Activated CD8-positive, alpha-beta memory T cell treated with anti-CD3 and anti-CD28 coated beads, Interleukin-2, amount 10 ng/mL, durations not matched to agents 7 days and 5 days (primary cell): ENCODE results near the gene OR2AG1. TPM values are rescaled to one million over a fixed set of nuclear protein-coding genes. Genes with fewer than 3 reads are reported as not detected.
"Not testable (repeated sequence)": the region's sequence is repeated elsewhere in the genome, so short reads cannot be mapped to it uniquely, and the experiment has no call there.

Experiments used
- ATAC-seq: fragments of 150-1000 bp; cut with Tn5 transposase; one replicate; pipeline ENCODE4 v1.10.0; 2021; ENCODE audit warnings: moderate library complexity
- CTCF ChIA-PET: fragments of 350-600 bp; sonication (Branson Sonifier 250); formaldehyde crosslinking; loops from one replicate; lab custom pipeline; 2021; ENCODE audit warnings: antibody characterized with exemption; lab: Charles Lee
- DNase-seq: peaks from one replicate; pipeline ENCODE4 v3.0.0-alpha.2; 2020
- H3K27ac Mint-ChIP-seq: one replicate; pipeline ENCODE4 v1.8.0; 2021; ENCODE audit warnings: mild to moderate bottlenecking, mixed read lengths
- H3K27me3 Mint-ChIP-seq: one replicate; pipeline ENCODE4 v1.8.0; 2021; ENCODE audit warnings: mixed read lengths
- H3K36me3 Mint-ChIP-seq: one replicate; pipeline ENCODE4 v1.8.0; 2021; ENCODE audit warnings: mild to moderate bottlenecking, mixed read lengths
- H3K4me1 Mint-ChIP-seq: one replicate; pipeline ENCODE4 v1.8.0; 2021; ENCODE audit warnings: mixed read lengths
- H3K4me3 Mint-ChIP-seq: one replicate; pipeline ENCODE4 v1.8.0; 2021; ENCODE audit warnings: mild to moderate bottlenecking, moderate library complexity, mixed read lengths
- H3K9me3 Mint-ChIP-seq: one replicate; pipeline ENCODE4 v1.8.0; 2022; ENCODE audit warnings: low read depth, mixed read lengths
- total RNA-seq, 2 experiments: library from RNA; stranded (reverse); gene quantifications; one replicate each; pipeline ENCODE4 v1.2.3, GENCODE V29; 2021

Gene OR2AG1
- total RNA-seq, 2 experiments from 2014 or later = not detected

DNA sequence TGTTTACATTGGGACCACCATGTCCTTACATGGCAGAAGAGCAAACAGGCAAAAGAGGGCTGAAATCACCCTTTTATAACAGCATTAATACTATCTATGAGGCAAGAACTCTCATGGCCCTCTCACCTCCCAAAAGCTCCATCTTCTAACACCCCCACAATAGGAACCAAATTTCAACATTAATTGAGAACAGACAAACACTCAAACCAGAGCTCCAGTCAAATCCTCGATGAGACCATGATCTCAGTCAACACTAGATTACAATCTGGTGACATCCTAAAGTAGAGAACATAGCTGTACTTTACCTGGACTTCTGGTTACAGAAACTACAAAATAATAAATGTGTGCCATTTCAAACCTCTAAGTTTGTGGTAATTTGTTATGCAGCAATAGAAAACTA, 36.2 kb upstream of the OR2AG1 start:
- peaks cover 28% of the 10 kb centered on the region for H3K4me1 Mint-ChIP-seq
- H3K36me3 Mint-ChIP-seq = peaks cover 17% of the 10 kb centered on the region
- no peak for DNase-seq
- H3K27ac Mint-ChIP-seq = no peak overlapping the region
- no peaks in the 10 kb centered on the region for H3K27me3 Mint-ChIP-seq
- CTCF ChIA-PET = interaction anchor here (1.1 to 17.1 kb wide), 11 partner anchors 5 to 367 kb away, joined by 3 to 357 read pairs (median 6); partner anchors contain the start of genes ILK, MRPL17 and TPP1
- no peaks in the 10 kb centered on the region for H3K9me3 Mint-ChIP-seq
- ATAC-seq = no peak
- no peak overlapping the region for H3K4me3 Mint-ChIP-seq

DNA sequence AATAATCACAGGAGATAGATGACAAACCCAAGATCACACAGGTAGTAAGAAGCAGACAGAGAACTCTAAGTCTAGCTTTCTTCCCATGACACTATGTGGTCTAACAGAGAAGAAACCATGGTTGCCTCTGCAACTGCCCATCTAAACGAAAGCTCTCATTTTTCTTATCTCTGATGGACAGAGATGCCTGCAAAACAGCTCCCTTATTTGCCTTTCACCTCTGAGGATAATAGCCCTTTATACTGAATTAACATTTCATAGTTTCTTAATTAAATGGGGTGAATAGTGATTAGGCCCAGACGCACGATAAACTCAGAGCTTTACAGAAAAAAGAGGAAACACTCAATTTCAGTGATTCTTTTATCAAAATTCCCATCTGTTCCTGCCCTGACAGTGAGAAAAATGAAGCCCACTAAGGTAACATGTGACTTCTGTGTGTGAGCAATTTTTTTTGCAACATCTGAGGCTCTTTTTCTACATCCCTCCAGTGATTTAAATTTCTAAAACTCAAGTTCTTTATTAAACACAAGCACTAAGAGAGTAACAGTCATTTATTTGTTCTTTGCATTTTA, 35.6 kb upstream of the OR2AG1 start:
- ATAC-seq (no peak), DNase-seq (no peak)
- Mint-ChIP-seq H3K4me1 (peaks cover 23% of the 10 kb centered on the region), H3K27me3 (no peaks in the 10 kb centered on the region), H3K27ac (no peak overlapping the region), H3K36me3 (peaks cover 12% of the 10 kb centered on the region), H3K4me3 (no peak overlapping the region), H3K9me3 (no peaks in the 10 kb centered on the region)
- CTCF ChIA-PET = interaction anchor here (1.1 to 17.1 kb wide), 9 partner anchors 6 to 368 kb away, joined by 3 to 357 read pairs (median 6); partner anchors contain the start of genes ILK, MRPL17 and TPP1

DNA sequence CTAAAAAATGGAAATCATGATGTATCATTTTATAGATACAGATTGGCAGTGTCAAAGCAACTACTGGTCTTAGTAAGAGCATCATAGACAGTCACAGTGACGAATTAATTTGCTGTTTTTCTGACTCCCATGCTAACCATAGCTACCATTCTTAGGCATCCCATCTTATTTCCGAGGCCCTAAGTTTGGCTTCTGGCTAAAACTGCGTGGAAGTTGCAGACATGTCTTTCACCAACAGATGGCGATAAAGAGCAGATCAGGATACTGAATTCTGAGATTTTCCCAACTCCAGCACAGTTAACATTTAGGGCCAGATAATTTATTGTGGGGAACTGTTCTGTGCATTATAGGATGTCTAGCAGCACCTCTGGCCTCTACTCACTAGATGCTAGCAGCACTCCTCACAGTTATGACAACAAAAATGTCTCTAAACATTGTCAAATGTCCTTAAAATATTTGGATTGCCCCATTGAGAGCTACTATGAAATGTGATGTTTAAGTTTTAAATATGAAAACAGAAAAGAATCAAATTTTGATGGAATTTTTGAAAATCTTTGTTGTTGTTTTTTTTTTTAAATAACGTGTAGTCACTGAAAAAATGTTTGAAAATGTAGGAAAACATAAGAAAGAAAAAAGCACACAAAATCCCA, 27.4 kb upstream of the OR2AG1 start:
- DNase-seq = peak; percentile 51
- peak; percentile 63 for ATAC-seq
- CTCF ChIA-PET = interaction anchor here (0.9 to 16.3 kb wide), 20 partner anchors 10 to 940 kb away, joined by 3 to 357 read pairs (median 5); partner anchors contain the start of genes MRPL17 and TAF10
- H3K4me3 Mint-ChIP-seq = no peak overlapping the region
- peaks cover 1% of the 10 kb centered on the region for H3K27me3 Mint-ChIP-seq
- no peak overlapping the region for H3K27ac Mint-ChIP-seq
- no peaks in the 10 kb centered on the region for H3K36me3 Mint-ChIP-seq
- no peaks in the 10 kb centered on the region for H3K9me3 Mint-ChIP-seq
- peaks cover 5% of the 10 kb centered on the region for H3K4me1 Mint-ChIP-seq

DNA sequence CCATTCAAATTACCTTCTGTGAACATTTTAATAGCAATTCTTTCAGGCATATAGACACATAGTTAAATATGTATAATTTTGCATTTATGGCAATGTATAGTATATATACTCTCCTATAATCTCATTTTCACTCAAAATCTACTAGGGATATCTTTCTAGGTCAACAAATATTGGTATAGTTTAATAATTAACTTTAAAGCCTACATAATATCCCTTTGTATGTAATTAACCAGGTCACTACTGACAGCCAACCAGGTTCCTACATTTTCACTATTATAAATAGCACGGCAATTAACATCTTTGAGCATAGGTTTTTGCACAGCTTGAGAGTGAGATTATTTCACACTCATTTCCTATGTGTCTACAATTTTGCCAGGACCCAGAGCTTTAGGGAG, 26.9 kb upstream of the OR2AG1 start:
- Mint-ChIP-seq H3K4me3 (no peak overlapping the region), H3K9me3 (no peaks in the 10 kb centered on the region), H3K27ac (no peak overlapping the region), H3K36me3 (no peaks in the 10 kb centered on the region), H3K27me3 (peaks cover 2% of the 10 kb centered on the region), H3K4me1 (peaks cover 1% of the 10 kb centered on the region)
- CTCF ChIA-PET = interaction anchor here (0.9 to 16.3 kb wide), 16 partner anchors 10 to 939 kb away, joined by 3 to 357 read pairs (median 6); partner anchors contain the start of genes MRPL17 and TAF10
- DNase-seq (no peak), ATAC-seq (no peak)

DNA sequence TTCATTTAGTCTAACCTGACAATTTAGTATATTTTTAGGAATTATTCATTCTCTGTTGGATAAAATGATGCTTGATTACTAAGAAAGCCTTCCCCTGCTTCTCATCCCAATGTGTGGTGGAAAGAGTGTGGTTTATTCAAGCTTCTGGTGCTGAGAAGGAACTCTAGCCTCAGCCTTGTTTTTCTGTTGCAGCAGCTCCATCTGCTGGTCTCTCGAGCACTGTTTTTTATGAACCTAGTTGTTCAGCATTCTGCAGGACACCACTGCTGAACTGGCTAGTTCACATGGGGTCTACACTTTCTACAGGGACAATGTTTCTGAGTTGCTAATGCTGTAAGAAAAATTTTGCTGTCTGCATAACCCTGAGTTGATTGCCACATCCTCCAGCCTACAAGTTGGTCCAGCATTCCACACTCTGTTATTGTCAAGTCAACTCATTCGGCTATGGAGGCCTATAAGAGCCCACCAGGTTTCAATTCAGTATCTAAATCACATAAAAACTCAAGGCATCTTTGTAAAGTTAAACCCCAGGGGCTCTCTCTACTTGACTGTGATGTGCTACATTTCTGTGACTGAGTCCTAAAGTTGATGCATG, 25.4 kb upstream of the OR2AG1 start:
- ATAC-seq (peak; percentile 88), DNase-seq (peak; percentile 72)
- H3K27me3 Mint-ChIP-seq = peaks cover 4% of the 10 kb centered on the region
- CTCF ChIA-PET = interaction anchor here (0.6 to 16.3 kb wide), 16 partner anchors 12 to 378 kb away, joined by 3 to 357 read pairs (median 4); partner anchors contain the start of genes MRPL17 and OR2AG2
- H3K4me3 Mint-ChIP-seq = no peak overlapping the region
- peaks cover 1% of the 10 kb centered on the region for H3K4me1 Mint-ChIP-seq
- no peak overlapping the region for H3K27ac Mint-ChIP-seq
- H3K36me3 Mint-ChIP-seq = no peaks in the 10 kb centered on the region
- H3K9me3 Mint-ChIP-seq = no peaks in the 10 kb centered on the region

DNA sequence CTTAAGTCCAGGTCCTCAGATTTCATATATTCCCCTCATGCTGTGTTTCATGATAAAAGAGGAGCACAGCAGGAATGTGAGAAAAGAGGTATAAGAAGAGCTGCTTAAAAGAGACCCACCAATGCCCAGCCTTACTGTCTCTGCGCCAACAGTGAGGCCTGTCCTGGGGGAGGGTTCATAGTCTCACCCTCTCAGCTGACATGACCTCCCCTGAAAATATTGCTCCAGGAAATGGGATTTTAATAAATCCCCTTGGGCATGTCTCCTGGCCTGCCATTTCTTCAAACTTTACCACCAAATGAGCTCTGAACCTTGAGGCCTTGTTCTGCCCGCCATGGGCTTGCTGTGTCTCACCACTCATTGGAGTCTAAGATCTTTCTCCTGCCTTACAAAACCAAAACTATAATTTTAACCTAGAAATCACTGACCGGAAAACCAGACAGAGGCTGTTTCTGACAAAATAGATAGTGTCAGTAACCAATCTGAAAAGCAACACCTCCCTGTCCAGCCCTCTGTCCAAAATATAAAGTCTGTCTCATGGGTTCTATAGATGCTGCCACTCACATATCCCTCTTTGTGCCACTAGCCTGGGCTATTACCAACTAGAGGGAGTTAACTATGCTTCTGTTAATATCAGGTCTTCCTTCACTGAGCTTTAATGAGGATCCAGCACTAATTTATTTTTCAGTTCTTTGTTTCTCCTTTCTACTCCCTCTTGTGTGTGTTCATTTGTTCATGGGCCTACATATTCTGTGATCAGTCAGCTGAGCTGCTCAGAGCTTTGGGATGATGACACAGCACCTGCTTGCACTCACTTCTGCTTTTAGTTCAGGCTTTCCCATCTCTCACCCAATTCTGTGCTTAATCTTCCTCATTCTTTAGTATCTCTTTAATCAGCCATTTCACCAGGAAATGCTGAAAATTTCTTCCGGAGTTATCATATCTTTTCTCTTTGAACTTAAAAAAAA, 10.6 kb upstream of the OR2AG1 start, which contains the start of gene OR2AG2:
Gene OR2AG2, minus strand, starts transcription at position 51 of the 968 bp plus-strand sequence. CDS start 3,019 bp downstream, outside the sequence.
- H3K36me3 Mint-ChIP-seq = no peaks in the 10 kb centered on the region
- CTCF ChIA-PET = interaction anchor here (1.5 kb wide), 1 partner anchor 15 kb away, joined by 3 read pairs; no protein-coding TSS in a partner anchor
- no peak for DNase-seq
- no peak within 1 kb of the TSS for H3K4me3 Mint-ChIP-seq
- peaks cover 15% of the 10 kb centered on the region for H3K27me3 Mint-ChIP-seq
- no peak within 1 kb of the TSS for H3K27ac Mint-ChIP-seq
- no peaks in the 10 kb centered on the region for H3K4me1 Mint-ChIP-seq
- ATAC-seq = no peak
- H3K9me3 Mint-ChIP-seq = no peaks in the 10 kb centered on the region

DNA sequence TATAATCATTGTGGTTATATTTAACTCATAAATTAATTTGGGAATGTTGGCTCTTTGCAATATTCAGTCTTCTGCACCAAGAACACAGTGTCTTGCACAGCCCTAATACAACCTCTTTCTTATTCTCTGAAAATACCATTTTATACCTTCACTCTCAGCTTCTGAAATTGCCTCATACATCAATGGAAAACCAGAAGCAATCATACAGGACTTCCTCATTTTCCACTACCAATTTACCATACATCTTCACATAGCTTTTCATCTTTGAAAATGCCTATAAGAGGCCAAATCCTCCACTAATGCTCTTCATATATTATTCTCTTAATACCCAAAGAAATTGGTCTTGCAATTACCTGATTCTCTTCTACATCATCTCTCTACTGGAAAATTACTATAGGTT, 4.3 kb upstream of the OR2AG1 start:
- Mint-ChIP-seq H3K4me1 (no peaks in the 10 kb centered on the region), H3K27ac (no peak overlapping the region), H3K27me3 (peaks cover 17% of the 10 kb centered on the region), H3K9me3 (no peaks in the 10 kb centered on the region), H3K4me3 (no peak overlapping the region), H3K36me3 (no peaks in the 10 kb centered on the region)
- CTCF ChIA-PET = interaction anchor here (0.6 to 1.2 kb wide), 2 partner anchors 34 to 282 kb away, joined by 3 read pairs; no protein-coding TSS in a partner anchor
- ATAC-seq (no peak), DNase-seq (no peak)

DNA sequence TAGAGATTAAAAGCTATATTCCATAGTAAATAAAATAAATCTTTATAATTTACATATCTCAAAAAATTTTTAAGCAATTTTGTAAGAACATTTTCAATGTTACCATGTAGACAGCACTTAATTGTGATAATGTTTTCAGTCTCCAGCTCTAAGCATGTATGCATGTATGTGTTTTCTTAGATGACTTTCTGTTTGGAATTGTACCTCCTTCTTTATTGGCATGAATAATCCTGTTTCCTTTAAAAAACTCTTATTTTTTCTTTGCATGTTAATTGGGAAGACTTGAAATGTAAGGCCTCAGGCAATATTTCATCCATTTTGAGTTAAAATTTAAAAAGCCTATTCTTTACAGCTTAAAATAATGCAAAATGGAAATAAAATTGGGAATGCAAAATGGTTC, 2.0 kb upstream of the OR2AG1 start:
- no peak for DNase-seq
- H3K4me1 Mint-ChIP-seq = no peaks in the 10 kb centered on the region
- peaks cover 16% of the 10 kb centered on the region for H3K27me3 Mint-ChIP-seq
- no peak overlapping the region for H3K27ac Mint-ChIP-seq
- H3K36me3 Mint-ChIP-seq = no peaks in the 10 kb centered on the region
- ATAC-seq = no peak
- H3K4me3 Mint-ChIP-seq = no peak overlapping the region
- CTCF ChIA-PET = interaction anchor here (0.7 kb wide), 1 partner anchor 31 kb away, joined by 4 read pairs; no protein-coding TSS in a partner anchor
- H3K9me3 Mint-ChIP-seq = no peaks in the 10 kb centered on the region

DNA sequence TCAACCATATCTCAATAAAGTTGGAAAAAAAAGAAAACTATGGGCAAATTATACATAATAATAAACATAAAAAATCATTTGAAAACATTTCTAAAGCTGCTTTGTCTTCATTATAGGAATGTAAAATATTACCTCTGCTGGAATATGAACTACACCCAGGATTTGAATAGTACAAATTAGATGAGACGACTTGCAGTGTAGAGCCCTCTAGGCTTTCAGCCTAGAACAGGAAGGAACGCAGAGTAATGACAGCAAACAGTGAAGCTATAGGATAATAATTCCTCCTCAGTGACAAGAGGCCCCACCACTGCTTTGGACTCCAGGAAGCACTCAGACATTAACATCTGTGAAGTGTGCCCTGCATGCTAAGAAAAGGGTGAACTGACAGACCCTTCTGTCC, 7.7 kb downstream of the OR2AG1 start:
- no peak overlapping the region for H3K4me3 Mint-ChIP-seq
- peaks cover 23% of the 10 kb centered on the region for H3K27me3 Mint-ChIP-seq
- DNase-seq (no peak), ATAC-seq (no peak)
- no peak overlapping the region for H3K27ac Mint-ChIP-seq
- CTCF ChIA-PET = no interaction called here
- no peaks in the 10 kb centered on the region for H3K9me3 Mint-ChIP-seq
- H3K36me3 Mint-ChIP-seq = no peaks in the 10 kb centered on the region
- H3K4me1 Mint-ChIP-seq = no peaks in the 10 kb centered on the region

DNA sequence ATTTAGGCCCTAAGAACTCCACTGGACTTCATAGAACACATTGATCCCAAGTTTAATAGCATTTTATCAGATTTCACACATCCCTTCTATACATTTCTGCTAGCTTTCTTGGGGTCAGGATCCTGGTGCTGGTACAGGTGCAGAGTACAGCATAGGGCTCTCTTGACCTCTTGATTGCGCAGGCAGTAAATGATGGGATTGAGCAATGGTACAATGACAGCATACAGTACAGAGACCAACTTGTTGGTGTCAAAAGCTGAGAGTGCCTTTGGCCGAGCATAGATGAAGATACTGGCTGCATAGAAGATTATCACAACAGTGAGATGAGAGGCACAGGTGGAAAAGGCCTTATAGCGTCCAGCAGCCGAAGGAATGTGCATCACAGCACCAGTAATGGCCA, 11.8 kb downstream of the OR2AG1 start:
- CTCF ChIA-PET = interaction anchor here (1.2 to 1.7 kb wide), 2 partner anchors 18 to 39 kb away, joined by 3 to 5 read pairs; no protein-coding TSS in a partner anchor

DNA sequence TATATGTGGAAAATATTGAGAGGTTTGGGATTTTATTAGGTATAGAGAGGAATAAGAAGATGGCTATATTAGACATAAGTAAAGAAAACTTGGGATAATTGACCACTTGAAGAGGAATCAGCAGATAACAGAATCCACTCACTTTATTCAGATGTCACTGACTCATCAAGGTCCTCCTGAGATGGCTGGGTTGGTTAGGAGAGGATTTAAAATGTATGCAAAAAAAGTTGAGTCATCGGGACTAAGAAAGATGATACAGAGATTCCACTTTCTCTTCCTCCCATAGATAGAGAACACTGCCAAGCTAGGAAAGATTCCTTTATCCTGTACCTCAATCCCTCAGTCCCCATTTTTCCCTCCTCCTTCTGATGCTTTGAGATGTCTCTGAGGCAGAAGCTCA, 16.6 kb downstream of the OR2AG1 start, which contains the start of gene OR6A2:
Gene OR6A2, minus strand, starts transcription at position 288 of the 400 bp plus-strand sequence. CDS start 3,981 bp downstream, outside the sequence.
- Mint-ChIP-seq H3K27ac (no peak within 1 kb of the TSS), H3K4me3 (no peak within 1 kb of the TSS), H3K27me3 (peaks cover 3% of the 10 kb centered on the region), H3K9me3 (no peaks in the 10 kb centered on the region), H3K36me3 (no peaks in the 10 kb centered on the region), H3K4me1 (no peaks in the 10 kb centered on the region)
- DNase-seq (no peak), ATAC-seq (no peak)
- CTCF ChIA-PET = interaction anchor here (2.5 kb wide), 1 partner anchor 12 kb away, joined by 10 read pairs; no protein-coding TSS in a partner anchor

More for the DNA sequence above, 11.8 kb downstream of the OR2AG1 start:
- ATAC-seq = no peak
- H3K36me3 Mint-ChIP-seq = no peaks in the 10 kb centered on the region
- H3K4me3 Mint-ChIP-seq = no peak overlapping the region
- H3K27me3 Mint-ChIP-seq = peaks cover 1% of the 10 kb centered on the region
- H3K27ac Mint-ChIP-seq = no peak overlapping the region
- no peaks in the 10 kb centered on the region for H3K9me3 Mint-ChIP-seq
- H3K4me1 Mint-ChIP-seq = no peaks in the 10 kb centered on the region
- DNase-seq = no peak

DNA sequence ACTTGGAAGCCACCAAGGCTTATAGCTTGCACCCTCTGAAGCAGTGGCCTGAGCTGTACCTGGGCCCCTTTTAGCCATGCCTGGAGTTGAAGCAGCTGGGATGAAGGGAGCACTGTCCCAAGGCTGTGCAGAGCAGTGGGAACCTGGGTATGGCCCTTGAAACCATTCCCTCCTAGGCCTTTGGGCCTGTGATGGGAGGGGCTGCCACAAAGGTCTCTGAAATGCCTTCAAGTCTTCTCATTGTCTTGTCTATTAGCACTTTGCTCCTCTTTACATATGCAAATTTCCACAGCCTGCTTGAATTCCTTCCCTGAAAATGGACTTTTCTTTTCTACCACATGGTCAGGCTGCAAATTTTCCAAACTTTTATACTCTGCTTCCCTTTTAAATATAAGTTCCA, 18.3 kb downstream of the OR2AG1 start:
- not testable (repeated sequence) for H3K27me3 Mint-ChIP-seq, DNase-seq, H3K4me1 Mint-ChIP-seq, H3K9me3 Mint-ChIP-seq, H3K4me3 Mint-ChIP-seq, ATAC-seq, H3K36me3 Mint-ChIP-seq, H3K27ac Mint-ChIP-seq
- CTCF ChIA-PET = interaction anchor here (1.0 kb wide), 1 partner anchor 11 kb away, joined by 5 read pairs; no protein-coding TSS in a partner anchor
